HEK293T (cell line): ENCODE results near the gene CASKIN2.

Source experiments
- CTCF ChIA-PET: fragments of 350-600 bp; formaldehyde crosslinking; extraction: SDS; loops from one replicate; lab custom pipeline; 2021; ENCODE audit warnings: antibody characterized with exemption, inconsistent platforms; lab: Yijun Ruan, JAX
- POLR2A ChIA-PET: fragments of 350-600 bp; formaldehyde crosslinking; extraction: SDS; loops from one replicate; lab custom pipeline; 2020; ENCODE audit warnings: antibody characterized with exemption, inconsistent platforms; lab: Yijun Ruan, JAX
- DNase-seq: peaks from one replicate; pipeline ENCODE4 v3.0.0; 2012; ENCODE audit warnings: mixed read lengths; ENCODE audit errors: extremely low spot score
- ARNT ChIP-seq: fragments of 450-650 bp; IDR thresholded peaks from 2 replicates; pipeline ENCODE4 v1.6.1; 2017; ENCODE audit warnings: mild to moderate bottlenecking
- BHLHE40 ChIP-seq: fragments of 450-650 bp; IDR thresholded peaks from 2 replicates; pipeline ENCODE4 v1.6.1; 2016; ENCODE audit warnings: mild to moderate bottlenecking, moderate library complexity, borderline replicate concordance
- CTBP1 ChIP-seq: fragments of 450-650 bp; IDR thresholded peaks from 2 replicates; pipeline ENCODE4 v1.6.1; 2016; ENCODE audit warnings: borderline replicate concordance
- ELF4 ChIP-seq: fragments of 450-650 bp; IDR thresholded peaks from 2 replicates; pipeline ENCODE4 v1.6.1; 2017; ENCODE audit warnings: antibody characterized with exemption
- FOXA1 ChIP-seq: fragments of 450-650 bp; IDR thresholded peaks from 2 replicates; pipeline ENCODE4 v1.6.1; 2016; ENCODE audit warnings: mild to moderate bottlenecking
- FOXK2 ChIP-seq: fragments of 450-650 bp; IDR thresholded peaks from 2 replicates; pipeline ENCODE4 v1.6.1; 2016; ENCODE audit warnings: mild to moderate bottlenecking
- FOXM1 ChIP-seq: fragments of 450-650 bp; IDR thresholded peaks from 2 replicates; pipeline ENCODE4 v1.6.1; 2017; ENCODE audit warnings: mild to moderate bottlenecking, borderline replicate concordance
- HDGF ChIP-seq: fragments of 450-650 bp; IDR thresholded peaks from 2 replicates; pipeline ENCODE4 v1.6.1; 2017; ENCODE audit warnings: antibody characterized with exemption, borderline replicate concordance
- L3MBTL2 ChIP-seq: fragments of 450-650 bp; conservative IDR thresholded peaks from 2 replicates; pipeline ENCODE4 v1.6.1; 2016; ENCODE audit warnings: mild to moderate bottlenecking
- LEF1 ChIP-seq: fragments of 450-650 bp; IDR thresholded peaks from 2 replicates; pipeline ENCODE4 v1.6.1; 2017; ENCODE audit warnings: mild to moderate bottlenecking, borderline replicate concordance
- NFRKB ChIP-seq: fragments of 450-650 bp; IDR thresholded peaks from 2 replicates; pipeline ENCODE4 v1.6.1; 2016; ENCODE audit warnings: mild to moderate bottlenecking, moderate library complexity
- PKNOX1 ChIP-seq: fragments of 450-650 bp; IDR thresholded peaks from 2 replicates; pipeline ENCODE4 v1.6.1; 2016
- SP1 ChIP-seq: fragments of 450-650 bp; IDR thresholded peaks from 2 replicates; pipeline ENCODE4 v1.6.1; 2017
- SUZ12 ChIP-seq: fragments of 450-650 bp; IDR thresholded peaks from 2 replicates; pipeline ENCODE4 v1.6.1; 2016; ENCODE audit warnings: mild to moderate bottlenecking
- TARDBP ChIP-seq: fragments of 450-650 bp; IDR thresholded peaks from 2 replicates; pipeline ENCODE4 v1.6.1; 2016
- ZNF384 ChIP-seq: fragments of 450-650 bp; IDR thresholded peaks from 2 replicates; pipeline ENCODE4 v1.6.1; 2016

CASKIN2 gene

GRCh38 chr17:75475144-75475835, 40.0 kb downstream of the CASKIN2 start:
- TF ChIP-seq ELF4 (no peak), FOXA1 (no peak), SUZ12 (no peak), TARDBP (no peak), CTBP1 (no peak), SP1 (no peak), L3MBTL2 (no peak), PKNOX1 (no peak), BHLHE40 (no peak), HDGF (no peak), ZNF384 (no peak), LEF1 (no peak), FOXK2 (no peak), NFRKB (no peak), ARNT (no peak), FOXM1 (no peak)
- ChIA-PET CTCF (interaction anchor here (0.6 kb wide), 1 partner anchor 273 kb away, joined by 3 read pairs; no protein-coding TSS in a partner anchor), POLR2A (interaction anchor here (2.8 kb wide), 1 partner anchor 19 kb away, joined by 14 read pairs; the partner anchor contains the start of gene TMEM94)
- no peak for DNase-seq

- TF ChIP-seq HDGF (no peak), ARNT (no peak), SP1 (no peak), L3MBTL2 (no peak), FOXA1 (no peak)
- ChIA-PET POLR2A (interaction anchor here (2.8 kb wide), 1 partner anchor 19 kb away, joined by 14 read pairs; the partner anchor contains the start of gene TMEM94), CTCF (no interaction called here)
- no peak for DNase-seq
These were observed 40.6 kb downstream of the CASKIN2 start for GRCh38 chr17:75474736-75475135.

- ChIA-PET POLR2A (interaction anchor here (2.8 kb wide), 1 partner anchor 17 kb away, joined by 14 read pairs; the partner anchor contains the start of gene TMEM94), CTCF (interaction anchor here (1.2 kb wide), 1 partner anchor 32 kb away, joined by 3 read pairs; no protein-coding TSS in a partner anchor)
- no peak for DNase-seq
- TF ChIP-seq FOXK2 (no peak), PKNOX1 (no peak), ARNT (no peak), L3MBTL2 (no peak), SP1 (no peak), LEF1 (no peak)
These were observed 42.1 kb downstream of the CASKIN2 start for GRCh38 chr17:75473246-75473645.

- TF ChIP-seq FOXA1, result no peak
- no peak for TF ChIP-seq SP1
- no peak for TF ChIP-seq ZNF384
- TF ChIP-seq L3MBTL2, result no peak
- TF ChIP-seq TARDBP, result no peak
- no peak for TF ChIP-seq CTBP1
- no peak for TF ChIP-seq BHLHE40
- TF ChIP-seq HDGF, result no peak
- no peak for TF ChIP-seq LEF1
- ChIA-PET POLR2A (interaction anchor here (0.7 to 2.8 kb wide), 4 partner anchors 14 to 66 kb away, joined by 3 to 14 read pairs (median 4); partner anchors contain the start of gene TMEM94), CTCF (interaction anchor here (1.2 kb wide), 1 partner anchor 33 kb away, joined by 3 read pairs; no protein-coding TSS in a partner anchor)
- no peak for DNase-seq
These were observed 43.2 kb downstream of the CASKIN2 start for GRCh38 chr17:75472119-75472518.

- no peak for TF ChIP-seq FOXA1
- no peak for TF ChIP-seq SUZ12
- TF ChIP-seq PKNOX1, result no peak
- TF ChIP-seq ZNF384, result no peak
- no peak for TF ChIP-seq HDGF
- TF ChIP-seq ARNT, result no peak
- no peak for TF ChIP-seq CTBP1
- no peak for TF ChIP-seq FOXK2
- no peak for TF ChIP-seq NFRKB
- TF ChIP-seq SP1, result no peak
- no peak for TF ChIP-seq BHLHE40
- TF ChIP-seq L3MBTL2, result no peak
- TF ChIP-seq FOXM1, result no peak
- POLR2A ChIA-PET, result interaction anchor here (0.7 to 3.0 kb wide), 3 partner anchors 13 to 28 kb away, joined by 3 to 12 read pairs (median 4); partner anchors contain the start of gene TMEM94
- no peak for DNase-seq
- CTCF ChIA-PET, result no interaction called here
These were observed 44.1 kb downstream of the CASKIN2 start for GRCh38 chr17:75471207-75471606.

- DNase-seq, result no peak
- CTCF ChIA-PET, result no interaction called here
- TF ChIP-seq ARNT (no peak), FOXK2 (no peak), HDGF (no peak), FOXM1 (no peak), FOXA1 (no peak), CTBP1 (no peak), BHLHE40 (no peak), SP1 (no peak)
- POLR2A ChIA-PET, result interaction anchor here (1.2 to 3.0 kb wide), 2 partner anchors 12 to 15 kb away, joined by 3 to 12 read pairs; partner anchors contain the start of gene TMEM94
These were observed 46.5 kb downstream of the CASKIN2 start for GRCh38 chr17:75468779-75469373.
